CD4-positive, alpha-beta T cell treated with Interferon gamma for 1 hour (primary cell): Measurements from ENCODE around the gene HSD17B11.
"Not testable (repeated sequence)": the region's sequence is repeated elsewhere in the genome, so short reads cannot be mapped to it uniquely, and the experiment has no call there.

Source experiments
- DNase-seq: peaks from one replicate; pipeline ENCODE4 v3.0.0-alpha.2; 2020

HSD17B11 gene, protein sequence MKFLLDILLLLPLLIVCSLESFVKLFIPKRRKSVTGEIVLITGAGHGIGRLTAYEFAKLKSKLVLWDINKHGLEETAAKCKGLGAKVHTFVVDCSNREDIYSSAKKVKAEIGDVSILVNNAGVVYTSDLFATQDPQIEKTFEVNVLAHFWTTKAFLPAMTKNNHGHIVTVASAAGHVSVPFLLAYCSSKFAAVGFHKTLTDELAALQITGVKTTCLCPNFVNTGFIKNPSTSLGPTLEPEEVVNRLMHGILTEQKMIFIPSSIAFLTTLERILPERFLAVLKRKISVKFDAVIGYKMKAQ

DNA sequence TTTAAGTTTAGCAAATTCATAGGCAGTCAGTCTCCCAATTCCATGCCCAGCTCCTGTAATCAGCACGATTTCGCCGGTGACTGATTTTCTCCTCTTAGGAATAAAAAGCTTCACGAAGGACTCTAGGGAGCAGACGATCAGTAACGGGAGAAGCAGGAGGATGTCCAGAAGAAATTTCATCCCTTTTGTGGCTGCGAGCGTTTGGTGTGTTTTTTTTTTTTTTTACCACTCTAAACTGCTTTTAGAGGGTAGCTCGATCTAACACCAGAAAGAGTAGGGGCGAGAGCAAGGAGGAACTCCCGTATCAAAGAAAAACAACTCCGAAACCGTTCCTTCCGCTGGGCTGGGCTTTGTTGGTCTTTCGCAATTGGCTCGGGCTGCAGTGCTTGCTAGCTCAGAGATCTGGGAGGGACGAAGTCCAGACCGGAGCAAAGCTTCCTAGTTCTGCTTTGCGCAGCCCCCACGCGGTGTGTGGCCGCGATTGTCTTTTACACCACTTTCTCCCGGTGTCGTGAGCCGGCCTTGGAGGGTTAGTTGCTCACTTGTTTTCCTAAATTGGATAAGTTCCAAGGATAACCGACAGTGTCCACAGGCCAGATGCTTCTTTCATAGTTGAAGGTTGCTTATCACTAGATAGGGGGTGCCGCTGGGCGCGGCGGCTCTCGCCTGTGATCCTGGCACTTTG is at the start of gene HSD17B11:
Gene HSD17B11, minus strand, starts transcription at position 298 of the 685 bp plus-strand sequence. Its CDS starts 118 bp downstream, at position 180.
- DNase-seq = peak; percentile 85

DNA sequence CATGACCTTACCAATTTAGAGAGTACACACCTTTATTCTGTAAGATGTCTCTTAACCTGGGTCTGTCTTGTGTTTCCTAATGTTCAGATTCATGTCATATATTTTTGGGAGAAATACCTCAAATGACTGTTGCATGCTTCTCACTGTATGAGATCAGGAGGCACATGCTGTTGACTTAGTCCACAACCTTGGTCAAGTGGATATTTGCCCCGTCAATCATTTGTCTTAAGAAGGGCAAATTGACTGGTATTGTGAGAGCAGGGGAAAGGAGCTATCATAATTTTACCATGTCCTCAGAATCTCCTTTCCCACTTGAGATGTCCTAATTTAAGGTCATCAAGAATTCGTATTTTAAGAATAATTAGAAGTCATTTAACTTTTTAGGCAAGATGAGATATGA is 42.4 kb upstream of the HSD17B11 start:
- no peak for DNase-seq

DNA sequence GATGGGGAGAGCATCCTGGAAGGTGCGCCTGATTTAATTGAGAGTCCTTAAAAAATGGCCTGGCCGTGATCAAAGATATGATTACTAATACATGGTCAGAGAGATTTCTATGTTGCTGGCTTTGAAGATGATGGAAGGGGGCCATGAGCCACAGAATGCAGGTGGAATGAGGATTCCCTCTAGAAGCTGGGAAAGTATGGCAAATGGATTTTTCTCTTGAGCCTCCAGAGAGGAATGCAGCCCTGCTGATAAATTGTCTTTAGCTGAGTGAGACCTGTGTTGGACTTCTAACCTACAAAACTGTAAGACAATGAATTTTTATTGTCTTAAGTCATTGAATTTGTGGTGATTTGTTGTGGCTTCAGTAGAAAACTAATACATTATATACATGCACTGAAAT is 39.0 kb upstream of the HSD17B11 start:
- no peak for DNase-seq

DNA sequence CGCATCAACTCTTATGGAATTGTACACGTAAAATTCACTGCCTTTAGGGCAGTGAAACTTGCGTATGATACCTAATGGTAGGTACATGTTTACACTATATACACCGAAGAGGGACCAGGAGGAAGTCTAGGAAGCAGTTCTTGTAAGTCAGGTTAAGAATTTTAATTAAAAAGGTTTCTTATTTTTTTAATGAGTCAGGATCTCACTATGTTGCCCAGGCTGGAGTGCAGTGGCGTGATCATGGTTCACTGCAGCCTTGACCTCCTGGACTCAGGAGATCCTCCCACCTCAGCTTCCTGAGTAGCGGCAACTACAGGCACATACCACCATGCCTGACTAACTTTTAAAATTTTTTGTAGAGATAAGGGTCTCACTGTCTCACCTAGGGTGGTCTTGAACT is 38.0 kb upstream of the HSD17B11 start:
- no peak for DNase-seq

DNA sequence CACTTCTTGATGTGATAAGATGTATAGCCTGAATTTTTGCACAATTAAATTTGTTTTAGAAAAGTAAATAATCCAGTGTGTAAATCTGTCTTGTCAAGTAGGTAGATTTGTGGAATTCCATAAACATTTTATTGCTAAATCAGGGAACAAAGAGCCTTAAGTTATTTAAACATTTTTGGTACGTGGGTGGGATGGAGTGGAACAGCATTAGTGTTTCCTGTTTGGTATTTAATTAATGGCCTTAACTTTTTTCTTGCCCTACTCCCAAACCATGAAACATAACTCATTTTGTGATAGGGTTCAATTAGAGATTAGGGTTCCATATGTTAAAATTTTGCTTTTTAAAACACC is 36.5 kb upstream of the HSD17B11 start:
- no peak for DNase-seq

DNA sequence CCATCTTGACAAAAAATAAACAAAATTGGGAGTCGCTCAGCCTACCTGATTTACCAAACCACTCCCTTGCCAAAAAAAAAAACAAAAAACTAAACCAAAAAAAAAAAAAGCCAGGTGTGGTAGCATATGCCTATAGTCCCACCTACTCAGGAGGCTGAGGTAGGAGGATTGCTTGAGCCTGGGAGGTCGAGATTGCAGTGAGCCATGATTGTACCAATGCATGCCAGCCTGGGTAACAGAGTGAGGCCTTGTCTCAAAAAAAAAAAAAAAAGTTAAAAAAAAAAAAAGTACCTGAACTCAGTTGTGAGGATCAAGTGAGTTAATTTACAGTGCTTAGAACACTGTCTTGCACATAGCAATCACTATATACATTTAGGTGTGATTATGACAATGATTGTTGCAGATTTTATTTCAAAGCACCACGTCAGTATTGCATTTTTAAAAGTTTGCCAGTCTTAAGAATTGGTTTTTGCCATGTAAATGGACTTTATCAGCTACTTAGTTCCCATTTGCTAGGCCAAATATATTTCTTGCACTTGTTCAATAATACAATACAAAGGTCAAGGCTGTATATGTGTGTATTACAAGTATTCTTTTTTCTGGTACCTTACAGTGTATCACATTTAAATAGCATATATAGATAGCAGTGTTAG is 36.0 kb upstream of the HSD17B11 start:
- DNase-seq = no peak

DNA sequence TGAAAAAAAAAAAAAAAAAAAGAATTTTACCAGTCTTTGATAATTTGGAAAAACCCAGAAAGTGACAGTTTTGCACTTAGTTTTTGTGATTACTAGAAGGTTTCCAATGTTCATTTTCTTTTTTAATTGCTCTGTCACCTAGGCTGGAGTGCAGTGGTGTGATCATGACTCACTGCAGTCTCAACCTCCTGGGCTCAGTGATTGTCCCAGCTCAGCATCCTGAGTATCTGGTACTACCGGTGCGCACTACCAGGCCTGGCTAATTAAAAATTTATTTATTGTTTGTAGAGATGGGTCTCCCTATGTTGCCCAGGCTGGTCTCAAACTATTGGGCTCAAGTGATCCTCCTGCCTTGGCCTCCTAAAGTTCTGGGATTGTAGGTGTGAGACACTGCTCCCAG is 34.7 kb upstream of the HSD17B11 start:
- no peak for DNase-seq

DNA sequence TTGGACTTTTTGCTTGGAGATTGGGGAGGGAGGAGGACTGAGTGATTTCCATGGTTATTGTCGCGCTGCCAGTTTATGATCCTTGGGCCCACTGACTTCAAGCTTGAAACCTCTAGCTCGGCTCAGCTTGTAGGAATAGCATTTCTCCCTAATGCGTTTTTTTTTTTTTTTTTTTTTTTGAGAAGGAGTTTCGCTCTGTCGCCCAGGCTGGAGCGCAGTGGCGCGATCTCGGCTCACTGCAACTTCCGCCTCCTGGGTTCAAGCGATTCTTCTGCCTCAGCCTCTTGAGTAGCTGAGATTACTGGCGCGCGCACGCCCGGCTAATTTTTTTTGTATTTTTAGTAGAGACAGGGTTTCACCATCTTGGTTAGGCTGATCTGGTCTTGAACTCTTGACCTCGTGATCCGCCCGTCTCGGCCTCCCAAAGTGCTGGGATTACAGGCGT is 33.1 kb upstream of the HSD17B11 start:
- not testable (repeated sequence) for DNase-seq

DNA sequence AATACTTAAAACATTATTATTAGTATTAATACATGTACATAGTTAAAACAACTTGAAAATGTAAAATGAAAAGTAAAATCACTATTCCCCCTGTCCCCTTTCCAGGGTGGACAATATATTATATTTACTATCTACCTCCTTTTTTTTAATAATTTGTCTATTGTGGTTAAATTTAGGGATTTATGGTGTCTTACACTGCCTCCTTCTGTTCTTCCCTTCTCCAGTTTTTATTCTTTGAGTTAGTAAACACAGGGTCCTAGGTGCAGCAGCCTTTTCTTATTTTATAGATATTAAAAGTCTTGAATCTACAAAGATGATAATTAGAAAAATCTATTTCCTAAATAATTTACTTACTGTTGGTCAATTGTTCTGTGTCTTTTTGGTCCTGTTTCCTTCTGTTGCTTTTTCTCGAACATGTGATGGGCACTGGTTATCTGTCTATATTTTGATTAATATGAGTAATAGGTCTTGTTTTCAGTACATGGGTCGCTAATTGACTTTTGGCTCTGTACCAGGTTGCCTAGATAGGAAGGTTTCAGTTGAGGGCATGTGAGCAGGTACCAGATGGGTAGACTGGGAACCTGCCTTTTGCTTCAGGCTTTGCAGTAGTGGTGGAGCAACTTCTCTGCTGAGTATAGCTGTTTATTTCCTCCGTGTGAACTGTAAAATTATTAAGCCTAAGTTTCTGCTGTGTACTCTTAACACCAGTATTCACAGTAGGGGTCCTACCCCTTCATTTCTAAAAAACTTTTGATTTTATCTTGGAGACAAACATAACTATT is 32.5 kb upstream of the HSD17B11 start:
- no peak for DNase-seq

DNA sequence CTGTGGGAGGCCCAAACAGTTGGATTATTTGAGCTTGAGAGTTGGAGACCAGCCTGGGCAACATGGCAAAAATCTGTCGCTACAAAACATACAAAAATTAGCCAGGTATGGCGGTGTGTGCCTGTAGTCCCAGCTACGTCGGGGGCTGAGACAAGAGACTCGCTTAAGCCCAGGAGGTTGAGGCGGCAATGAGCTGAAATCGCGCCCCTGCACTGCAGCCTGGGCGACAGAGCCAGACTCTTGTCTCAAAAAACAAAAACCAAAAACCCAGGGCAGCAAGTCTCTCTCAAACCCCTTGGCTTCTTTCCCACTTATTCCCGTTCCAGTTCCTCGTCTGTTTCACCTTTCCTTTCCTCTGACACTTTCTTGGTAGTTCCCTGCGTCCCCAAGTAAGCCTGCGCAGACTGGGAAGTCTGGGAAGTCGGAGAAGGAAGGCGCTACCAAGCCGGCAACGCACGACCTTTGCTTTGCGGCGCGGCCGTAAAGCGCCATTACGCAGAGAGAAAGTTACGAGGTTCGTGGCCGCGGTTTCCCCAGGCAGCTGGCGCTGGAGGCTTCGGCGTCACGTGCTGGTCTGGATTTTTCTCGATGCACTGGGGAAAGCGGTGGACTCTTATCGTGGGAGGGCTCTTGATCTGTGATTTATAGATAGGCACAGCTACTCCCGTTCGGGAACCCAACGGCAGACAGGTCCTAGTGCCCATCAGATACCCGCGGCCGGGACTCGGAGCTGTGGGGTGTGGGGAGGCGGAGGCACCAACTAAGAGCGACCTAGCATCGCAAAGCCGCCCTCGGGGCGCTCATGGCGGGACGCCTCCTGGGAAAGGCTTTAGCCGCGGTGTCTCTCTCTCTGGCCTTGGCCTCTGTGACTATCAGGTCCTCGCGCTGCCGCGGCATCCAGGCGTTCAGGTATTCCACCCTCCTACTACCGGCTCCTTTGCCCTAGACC is 31.4 kb upstream of the HSD17B11 start, which contains the start of gene NUDT9:
Gene NUDT9, plus strand, starts transcription at position 470 of the 949 bp plus-strand sequence. Its CDS starts 333 bp downstream, at position 803.
- DNase-seq = peak; percentile 85

DNA sequence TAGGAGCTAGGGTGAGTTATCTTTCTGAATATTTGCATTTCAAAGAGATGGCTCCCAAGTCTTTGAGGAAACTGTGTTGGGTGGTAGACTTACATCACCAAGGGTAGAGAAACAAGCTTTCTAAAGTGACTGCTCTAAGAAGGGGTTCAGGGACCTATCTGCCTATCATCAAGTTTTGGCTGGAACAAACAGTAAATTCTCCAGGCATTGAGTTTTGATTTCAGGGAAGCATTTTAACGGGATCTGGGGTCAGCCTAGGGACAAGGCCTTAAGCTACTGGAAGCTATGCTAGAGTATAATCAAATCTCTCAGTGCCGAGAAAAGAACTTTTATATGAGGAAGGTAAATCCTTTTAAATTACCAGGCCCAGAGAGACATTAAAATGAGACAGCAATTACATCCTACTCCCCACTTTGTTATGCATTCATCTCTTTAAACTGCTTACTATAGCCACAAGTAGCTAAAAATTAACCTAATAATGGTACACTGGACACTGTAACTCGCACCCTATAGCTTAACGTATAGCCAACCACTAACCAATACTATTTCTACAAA is 29.4 kb upstream of the HSD17B11 start:
- no peak for DNase-seq

DNA sequence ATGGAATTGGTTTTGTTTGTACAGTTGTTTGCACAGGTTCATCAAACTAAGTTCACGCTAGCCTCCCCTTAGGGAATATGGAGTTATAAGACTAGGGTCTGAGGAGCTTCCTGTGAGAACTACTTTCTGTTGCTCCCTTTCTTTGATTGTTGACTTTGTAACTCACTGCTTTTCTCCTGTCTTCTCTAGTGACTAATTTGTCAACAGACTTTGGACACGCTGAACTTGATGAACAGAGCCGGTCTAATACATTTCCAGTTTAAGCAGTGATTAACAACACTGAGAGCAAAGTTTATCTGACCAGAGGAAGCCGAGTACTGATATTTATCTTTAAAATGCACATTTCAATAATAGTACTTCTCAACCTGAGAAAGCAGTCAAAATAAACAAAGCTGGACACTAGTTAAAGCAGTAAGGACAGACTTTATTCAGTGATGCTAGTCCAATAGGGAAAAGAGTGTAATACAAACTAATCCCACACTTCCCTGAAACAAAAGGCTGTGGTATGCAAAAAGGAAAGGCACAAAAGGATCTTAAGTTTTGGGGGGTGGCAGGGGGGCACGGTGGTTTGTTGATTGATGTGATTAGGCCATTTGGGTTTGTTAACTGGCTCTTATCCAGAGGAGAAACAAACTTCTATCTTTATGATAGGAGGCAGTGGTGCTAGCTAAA is 28.7 kb upstream of the HSD17B11 start:
- DNase-seq = no peak

DNA sequence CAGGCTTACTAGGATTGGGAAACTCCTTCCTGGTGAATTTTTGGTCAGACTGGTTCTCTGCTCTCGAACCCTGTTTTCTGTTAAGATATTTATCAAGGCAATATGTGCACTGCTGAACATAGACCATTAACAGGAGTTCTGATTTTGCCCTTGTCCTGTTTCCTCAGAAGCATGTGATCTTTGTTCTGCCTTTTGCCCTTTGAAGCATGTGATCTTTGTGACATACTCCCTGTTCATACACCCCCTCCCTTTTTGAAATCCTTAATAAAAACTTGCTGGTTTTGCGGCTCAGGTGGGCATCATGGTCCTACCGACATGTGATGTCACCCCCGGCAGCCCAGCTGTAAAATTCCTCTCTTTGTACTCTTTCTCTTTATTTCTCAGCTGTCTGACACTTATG is 27.4 kb upstream of the HSD17B11 start:
- not testable (repeated sequence) for DNase-seq

DNA sequence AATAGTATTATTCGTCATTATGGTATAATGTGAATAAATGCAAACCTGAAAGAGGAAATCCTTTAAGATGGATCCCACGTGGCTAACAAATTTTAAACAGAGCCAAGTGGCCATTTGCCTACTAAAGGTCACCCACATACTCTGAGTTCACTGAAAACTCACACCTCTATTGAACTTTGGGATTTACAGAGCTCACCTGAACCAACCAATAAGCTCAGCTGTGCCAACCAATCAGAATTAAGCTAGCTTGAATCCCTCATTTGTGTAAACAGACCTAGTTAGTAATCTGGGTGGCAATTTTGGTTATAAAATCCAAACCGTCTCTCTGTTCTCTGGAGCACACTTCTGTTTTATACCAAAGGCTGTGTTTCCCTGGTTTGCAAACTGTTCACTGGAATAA is 26.0 kb upstream of the HSD17B11 start:
- DNase-seq = no peak

DNA sequence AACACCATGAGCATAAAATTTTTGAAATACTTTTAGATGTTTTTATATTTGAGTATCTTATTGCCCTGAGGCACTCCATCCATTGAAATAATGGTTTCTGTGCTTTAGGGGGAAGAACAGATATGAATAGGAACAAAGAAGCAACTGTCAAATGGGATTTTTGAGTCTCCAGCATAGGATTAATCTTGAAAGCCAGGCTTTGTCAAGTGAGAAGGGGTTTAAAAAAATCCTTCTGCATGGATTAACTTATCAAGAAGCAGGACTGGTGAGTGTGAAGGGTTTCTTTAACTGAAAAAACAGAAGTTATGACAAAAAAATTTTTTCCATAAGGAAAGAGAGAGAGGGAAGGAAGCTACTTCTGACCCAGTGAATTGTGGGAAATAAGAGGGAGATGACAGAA is 23.8 kb upstream of the HSD17B11 start:
- no peak for DNase-seq

DNA sequence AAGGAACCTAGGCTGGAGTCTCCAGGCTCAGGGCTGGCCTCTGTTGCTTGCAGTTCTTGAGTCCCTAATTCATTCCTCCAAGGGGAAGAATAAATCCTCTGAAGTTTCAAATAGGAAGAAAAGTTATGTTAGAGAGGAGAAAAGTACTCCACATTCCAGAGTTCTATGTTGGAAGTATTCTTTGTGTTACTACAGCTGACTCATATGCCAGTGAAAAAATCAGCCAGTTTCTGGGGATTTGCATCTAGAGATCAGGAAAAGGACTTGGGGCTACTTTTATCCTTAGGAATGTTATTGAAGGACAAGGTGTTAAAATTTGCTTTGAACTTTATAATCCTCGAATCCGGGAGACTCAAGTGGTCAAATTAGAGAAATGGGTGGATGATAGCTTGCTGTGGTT is 19.7 kb upstream of the HSD17B11 start:
- DNase-seq = no peak

DNA sequence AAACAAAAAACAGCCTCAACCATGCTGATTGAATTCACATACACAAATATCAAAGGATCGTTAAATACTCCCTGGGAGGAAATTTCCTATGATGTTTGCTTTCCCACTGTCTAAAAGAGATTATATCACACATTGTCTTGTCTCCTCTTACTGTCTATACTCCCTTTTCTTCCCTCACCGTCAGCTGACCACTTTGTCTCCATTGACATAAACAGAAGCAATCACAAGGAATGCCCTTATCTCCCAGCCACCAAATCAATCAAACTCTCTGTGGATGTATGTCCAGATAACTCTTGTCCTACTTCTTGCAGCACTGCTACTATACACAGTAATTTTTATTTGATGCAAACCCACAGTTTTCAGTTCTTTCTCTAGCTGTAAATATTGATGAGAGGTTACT is 19.2 kb upstream of the HSD17B11 start:
- DNase-seq = no peak

DNA sequence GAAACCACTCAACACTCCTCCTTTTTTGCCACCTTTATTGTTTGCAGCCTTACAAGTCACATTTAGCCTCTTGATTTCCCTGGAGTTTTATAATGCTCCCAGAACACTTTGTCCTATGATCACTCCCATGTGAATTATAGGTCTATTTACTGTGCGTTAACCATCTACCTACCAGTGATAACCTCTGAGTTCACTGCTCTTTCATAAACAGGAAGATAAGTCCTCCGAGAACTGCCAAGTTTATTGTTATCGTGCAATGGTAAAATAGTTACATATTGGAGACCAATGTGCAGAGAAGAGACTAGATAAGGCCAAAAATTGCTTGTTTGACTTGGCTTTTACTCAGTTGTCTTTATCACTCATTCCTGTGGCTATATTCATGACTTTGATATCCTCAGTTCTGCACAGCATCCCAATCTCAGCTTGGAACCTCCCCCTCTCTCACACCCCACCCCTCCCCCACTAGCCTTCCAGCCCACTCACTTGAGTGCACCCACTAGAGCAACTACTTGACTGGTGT is 18.5 kb upstream of the HSD17B11 start:
- DNase-seq = no peak

DNA sequence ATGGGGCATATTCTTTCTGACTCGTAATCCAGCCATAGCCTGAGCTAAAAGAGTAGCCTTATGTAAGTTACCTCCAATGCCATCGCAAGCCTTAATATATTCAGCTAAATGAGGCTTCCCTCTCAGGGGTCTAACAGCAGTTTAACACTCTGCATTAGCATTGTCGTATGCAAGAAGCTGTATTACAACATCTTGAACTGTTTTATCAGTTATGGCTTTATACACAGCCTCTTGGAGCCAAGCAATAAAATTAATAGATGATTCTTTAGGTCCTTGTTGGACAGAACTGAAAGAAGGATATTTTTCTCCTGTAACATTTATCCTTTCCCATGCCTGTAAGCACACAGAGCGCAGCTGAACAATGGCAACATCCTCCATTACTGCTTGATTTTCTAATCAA is 15.9 kb upstream of the HSD17B11 start:
- DNase-seq = not testable (repeated sequence)

DNA sequence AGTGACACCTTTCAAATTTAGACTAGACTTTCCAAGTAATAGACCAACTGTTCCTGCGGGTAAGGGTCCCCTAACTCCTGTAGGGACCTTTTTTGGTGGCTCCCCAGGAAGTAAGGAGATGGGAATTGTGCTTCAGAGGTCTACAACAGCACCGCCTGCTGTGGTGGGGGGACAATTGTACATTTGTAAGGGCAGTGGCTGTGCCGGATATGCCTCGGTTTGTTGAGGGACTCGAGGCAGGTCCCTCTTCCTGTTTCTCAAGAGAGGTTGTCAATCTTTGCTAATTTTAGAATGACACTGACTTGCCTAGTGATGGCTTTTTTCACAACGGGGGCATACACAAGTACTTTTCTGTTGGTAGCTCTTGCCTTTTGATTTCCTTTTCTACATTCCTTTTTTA is 15.5 kb upstream of the HSD17B11 start:
- no peak for DNase-seq
